HCT116 (cell line): ENCODE measurements around the gene FKBP4. TPM values are rescaled to one million over a fixed set of nuclear protein-coding genes. Genes with fewer than 3 reads are reported as not detected.

ENCODE experiments used
- ATAC-seq: fragments of 200-7000 bp; cut with Tn5 transposase; 2 replicates; pipeline ENCODE4 v1.9.1; 2020; ENCODE audit warnings: mild to moderate bottlenecking, moderate library complexity
- BruUV-seq: library from RNA; stranded (reverse); fragments of 400-500 nt; replicated peaks from 2 replicates; lab custom pipeline; 2021; lab: Mats Ljungman, UMichigan
- CTCF ChIA-PET: fragments of 300-600 bp; sonication (Branson Sonifier 250); formaldehyde crosslinking; loops from one replicate; lab custom pipeline; 2021; ENCODE audit warnings: antibody characterized with exemption; lab: Charles Lee
- POLR2A ChIA-PET: fragments of 300-600, 350-600 bp; sonication (Branson Sonifier 250); formaldehyde crosslinking; loops from one replicate; lab custom pipeline; 2021; ENCODE audit warnings: antibody characterized with exemption; lab: Charles Lee
- RAD21 ChIA-PET, 2 experiments: fragments of 300-600 bp; sonication (Branson Sonifier 250); formaldehyde crosslinking; loops; one replicate each; lab custom pipeline; 2023; ENCODE audit warnings: low total read pairs in 2 of 2; ENCODE audit not compliant: uncharacterized antibody in 2 of 2, unreplicated experiment in 2 of 2, low non-redundant PET in 1 of 2; lab: Charles Lee
- DNase-seq: peaks from one replicate; pipeline ENCODE4 v3.0.0-alpha.2; 2010; ENCODE audit warnings: low read depth, low spot score
- H2AFZ ChIP-seq: fragments of 200-600 bp; shearing (Covaris generic), sonication (generic); 2 replicates; pipeline ENCODE4 v1.6.1; 2017; ENCODE audit warnings: low read depth, mixed run types, mixed read lengths, antibody characterized with exemption, low read length; ENCODE audit not compliant: poor library complexity, severe bottlenecking
- H3K27ac ChIP-seq: 2 replicates; pipeline ENCODE4 v1.5.1; 2012; ENCODE audit warnings: low read depth, low read length
- H3K27me3 ChIP-seq: fragments of 200-600 bp; sonication (generic); 2 replicates; pipeline ENCODE4 v1.6.1; 2016; ENCODE audit warnings: mixed run types, low read length, mixed read lengths; ENCODE audit not compliant: insufficient read depth
- H3K36me3 ChIP-seq, 2 experiments: fragments of 200-500 bp in 1 of 2; fragments of 200-600 bp in 1 of 2; sonication (Bioruptor generic) in 1 of 2; sonication (generic) in 1 of 2; 2 replicates each; pipeline versions ENCODE4 v1.5.1 to v1.6.1; 2014 to 2016; ENCODE audit warnings: low read length in 2 of 2, inconsistent platforms in 1 of 2, mixed read lengths in 1 of 2, mixed run types in 1 of 2; ENCODE audit not compliant: insufficient read depth in 2 of 2, control insufficient read depth in 1 of 2
- H3K4me1 ChIP-seq, 2 experiments: fragments of 200-600 bp in 1 of 2; sonication (generic) in 1 of 2; 2 replicates each; pipeline versions ENCODE4 v1.5.1 to v1.6.1; 2012 to 2017; ENCODE audit warnings: low read length in 2 of 2, inconsistent platforms in 1 of 2, mild to moderate bottlenecking in 1 of 2, mixed read lengths in 1 of 2, mixed run types in 1 of 2, moderate library complexity in 1 of 2; ENCODE audit not compliant: insufficient read depth in 2 of 2, control insufficient read depth in 1 of 2
- H3K4me2 ChIP-seq: fragments of 200-600 bp; sonication (generic); 2 replicates; pipeline ENCODE4 v1.6.1; 2017; ENCODE audit warnings: mixed run types, low read length, mixed read lengths
- H3K4me3 ChIP-seq, 2 experiments: fragments of 200-600 bp in 1 of 2; sonication (generic) in 1 of 2; replicated peaks in 1 of 2; 2 replicates each; pipeline ENCODE4 v1.5.1; 2011 to 2016; ENCODE audit warnings: low read length in 2 of 2, control low read depth in 1 of 2, low read depth in 1 of 2, mild to moderate bottlenecking in 1 of 2, mixed read lengths in 1 of 2, mixed run types in 1 of 2
- H3K79me2 ChIP-seq: fragments of 200-600 bp; sonication (generic); 2 replicates; pipeline ENCODE4 v1.6.1; 2017; ENCODE audit warnings: mild to moderate bottlenecking, mixed run types, low read length, moderate library complexity, mixed read lengths; ENCODE audit not compliant: insufficient read depth
- H3K9ac ChIP-seq: fragments of 200-600 bp; sonication (generic); 2 replicates; pipeline ENCODE4 v1.6.1; 2016; ENCODE audit warnings: low read length, mixed read lengths
- H3K9me2 ChIP-seq: fragments of 200-600 bp; sonication (generic), shearing (Covaris generic); 2 replicates; pipeline ENCODE4 v1.6.1; 2017; ENCODE audit warnings: mixed run types, mild to moderate bottlenecking, moderate library complexity; ENCODE audit not compliant: insufficient read depth
- H3K9me3 ChIP-seq, 2 experiments: fragments of 200-500 bp in 1 of 2; fragments of 200-600 bp in 1 of 2; sonication (Bioruptor generic) in 1 of 2; sonication (generic) in 1 of 2; 2 replicates each; pipeline ENCODE4 v1.6.1; 2014 to 2017; ENCODE audit warnings: low read length in 2 of 2, mixed read lengths in 2 of 2, inconsistent platforms in 1 of 2, low read depth in 1 of 2, mild to moderate bottlenecking in 1 of 2, mixed run types in 1 of 2, moderate library complexity in 1 of 2; ENCODE audit not compliant: control insufficient read depth in 1 of 2, insufficient read depth in 1 of 2
- H4K20me1 ChIP-seq: fragments of 200-600 bp; sonication (generic), shearing (Covaris generic); 2 replicates; pipeline ENCODE4 v1.6.1; 2017; ENCODE audit warnings: mixed run types, mild to moderate bottlenecking, moderate library complexity; ENCODE audit not compliant: insufficient read depth
- ATF3 ChIP-seq: IDR thresholded peaks from 2 replicates; pipeline ENCODE4 v1.6.1; 2012
- CEBPB ChIP-seq: IDR thresholded peaks from 2 replicates; pipeline ENCODE4 v1.6.1; 2012; ENCODE audit warnings: low read depth
- CTCF ChIP-seq, 3 experiments: fragments of 200-600 bp in 1 of 3; sonication (generic) in 1 of 3; IDR thresholded peaks in 2 of 3; conservative IDR thresholded peaks in 1 of 3; 2 replicates each; pipeline ENCODE4 v1.5.1; 2012 to 2017; ENCODE audit warnings: low read depth in 2 of 3, low read length in 2 of 3, antibody characterized with exemption in 1 of 3, borderline replicate concordance in 1 of 3, control low read depth in 1 of 3, mild to moderate bottlenecking in 1 of 3, mixed read lengths in 1 of 3, mixed run types in 1 of 3, moderate library complexity in 1 of 3; ENCODE audit not compliant: insufficient read depth in 1 of 3
- EGR1 ChIP-seq: IDR thresholded peaks from 2 replicates; pipeline ENCODE4 v1.6.1; 2012; ENCODE audit warnings: low read depth
- ELF1 ChIP-seq: IDR thresholded peaks from 2 replicates; pipeline ENCODE4 v1.6.1; 2012; ENCODE audit warnings: low read depth, borderline replicate concordance
- EZH2 ChIP-seq: fragments of 200-600 bp; sonication (generic); IDR thresholded peaks from 2 replicates; pipeline ENCODE4 v1.6.1; 2017; ENCODE audit warnings: antibody characterized with exemption, mixed run types
- EZH2phosphoT487 ChIP-seq: fragments of 200-600 bp; IDR thresholded peaks from 2 replicates; pipeline ENCODE4 v1.6.1; 2018; ENCODE audit warnings: antibody characterized with exemption, borderline replicate concordance
- FOSL1 ChIP-seq: IDR thresholded peaks from 2 replicates; pipeline ENCODE4 v1.6.1; 2012; ENCODE audit warnings: low read depth
- JUND ChIP-seq: IDR thresholded peaks from 2 replicates; pipeline ENCODE4 v1.6.1; 2012
- POLR2A ChIP-seq: IDR thresholded peaks from 2 replicates; pipeline ENCODE4 v1.7.0; 2011; ENCODE audit warnings: borderline replicate concordance; ENCODE audit not compliant: insufficient read depth, insufficient read length; ENCODE audit errors: extremely low read depth
- POLR2AphosphoS5 ChIP-seq: IDR thresholded peaks from 2 replicates; pipeline ENCODE4 v1.6.1; 2011; ENCODE audit warnings: mild to moderate bottlenecking, low read depth, low read length, moderate library complexity
- SIN3A ChIP-seq: IDR thresholded peaks from 2 replicates; pipeline ENCODE4 v1.6.1; 2012; ENCODE audit warnings: low read depth
- SP1 ChIP-seq: IDR thresholded peaks from 2 replicates; pipeline ENCODE4 v1.6.1; 2012; ENCODE audit warnings: low read depth
- TCF7L2 ChIP-seq: IDR thresholded peaks from 2 replicates; pipeline ENCODE4 v1.7.0; 2011; ENCODE audit warnings: borderline replicate concordance, inconsistent platforms; ENCODE audit not compliant: insufficient read depth, insufficient read length; ENCODE audit errors: extremely low read depth
- ZBTB33 ChIP-seq: IDR thresholded peaks from 2 replicates; pipeline ENCODE4 v1.6.1; 2011; ENCODE audit warnings: mild to moderate bottlenecking, low read length, moderate library complexity; ENCODE audit not compliant: insufficient replicate concordance; ENCODE audit errors: extremely low read depth
- ZNF274 ChIP-seq: fragments of 200-500 bp; sonication (Bioruptor generic); IDR thresholded peaks from 2 replicates; pipeline ENCODE4 v1.6.1; 2014; ENCODE audit warnings: mild to moderate bottlenecking, low read depth, low read length, inconsistent platforms
- intact Hi-C: fragments of 100-400 bp; cut with micrococcal nuclease; formaldehyde crosslinking; loops from 2 replicates; pipeline ENCODE4 v1.10.0; 2022
- total RNA-seq: library from RNA; stranded (reverse); gene quantifications from one replicate; pipeline ENCODE4 v1.2.1, GENCODE V29; 2021; ENCODE audit not compliant: unreplicated experiment
- TF ChIP-seq, protein P1 (sequence below): IDR thresholded peaks from 2 replicates; pipeline ENCODE4 v1.6.1; 2012

Gene FKBP4
- total RNA-seq, 1 experiment from 2014 or later, result 178 TPM

DNA sequence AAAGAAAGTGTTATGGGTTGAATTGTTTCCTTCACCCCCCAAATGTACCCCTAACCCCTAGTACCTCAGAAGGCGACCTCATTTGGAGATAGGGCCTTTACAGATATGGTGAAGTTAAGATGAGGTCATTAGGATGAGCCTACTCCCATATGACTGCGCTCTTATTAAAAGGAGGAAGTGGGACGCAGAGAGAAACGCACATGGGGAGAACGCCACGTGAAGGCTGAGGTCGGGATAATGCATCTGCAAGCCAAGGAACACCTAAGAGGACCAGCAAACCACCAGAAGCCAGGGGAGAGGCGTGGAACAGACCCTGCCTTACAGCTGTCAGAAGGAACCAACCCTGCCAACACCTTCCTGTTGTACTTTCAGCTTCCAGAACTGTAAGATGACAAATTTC lies 41.8 kb downstream of the FKBP4 start:
- POLR2A ChIA-PET, result no interaction called here
- Histone ChIP-seq H3K4me2 (no peak overlapping the region), H3K27ac (no peak overlapping the region), H4K20me1 (no peaks in the 10 kb centered on the region), H3K79me2 (no peaks in the 10 kb centered on the region), H3K36me3 (0 out of 4 replicates have a peak, but pooled peaks cover 0 to 3% of the 10 kb centered on the region in 2 experiments), H3K9me3 (no peaks in the 10 kb centered on the region), H3K9ac (no peak overlapping the region), H3K27me3 (no peaks in the 10 kb centered on the region), H3K4me3 (no peak overlapping the region), H3K9me2 (no peaks in the 10 kb centered on the region), H3K4me1 (no peaks in the 10 kb centered on the region), H2AFZ (no peak overlapping the region)
- intact Hi-C loops, result no loop called here
- ATAC-seq, result no peak
- BruUV-seq, result no TSS peak
- DNase-seq, result no peak
- CTCF ChIA-PET, result no interaction called here
- TF ChIP-seq, protein P1, sequence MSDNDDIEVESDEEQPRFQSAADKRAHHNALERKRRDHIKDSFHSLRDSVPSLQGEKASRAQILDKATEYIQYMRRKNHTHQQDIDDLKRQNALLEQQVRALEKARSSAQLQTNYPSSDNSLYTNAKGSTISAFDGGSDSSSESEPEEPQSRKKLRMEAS, result no peak
- no peak for TF ChIP-seq ELF1
- TF ChIP-seq SIN3A, result no peak
- TF ChIP-seq ZNF274, result no peak
- no peak for TF ChIP-seq FOSL1
- no peak for TF ChIP-seq EGR1
- TF ChIP-seq CEBPB, result no peak
- no peak for TF ChIP-seq CTCF (IDR thresholded peaks at IDR 0.05 in 2 of 3, conservative IDR thresholded peaks at IDR 0.05 in 1 of 3; ENCODE audit: borderline replicate concordance in 1 of 3, insufficient read depth in 1 of 3, low read depth in 2 of 3, low read length in 2 of 3)
- TF ChIP-seq, all 23 proteins: peak for 0
- RAD21 ChIA-PET, result no interaction called here

- Histone ChIP-seq H3K27me3 (no peaks in the 10 kb centered on the region), H3K4me3 (no peak overlapping the region), H3K79me2 (no peaks in the 10 kb centered on the region), H3K4me2 (no peak overlapping the region), H3K36me3 (0 out of 4 replicates have a peak, but pooled peaks cover 0 to 3% of the 10 kb centered on the region in 2 experiments), H4K20me1 (no peaks in the 10 kb centered on the region), H3K9me3 (no peaks in the 10 kb centered on the region), H2AFZ (no peak overlapping the region), H3K27ac (no peak overlapping the region), H3K9ac (no peak overlapping the region), H3K4me1 (no peaks in the 10 kb centered on the region), H3K9me2 (no peaks in the 10 kb centered on the region)
- no peak for ATAC-seq
- BruUV-seq, result no TSS peak
- intact Hi-C loops, result no loop called here
- DNase-seq, result no peak
- POLR2A ChIA-PET, result no interaction called here
- RAD21 ChIA-PET, result no interaction called here
- CTCF ChIA-PET, result no interaction called here
- no peak for TF ChIP-seq CEBPB
- no peak for TF ChIP-seq POLR2AphosphoS5
- TF ChIP-seq TCF7L2, result no peak
- TF ChIP-seq EZH2phosphoT487, result no peak
- no peak for TF ChIP-seq SP1
- no peak for TF ChIP-seq ATF3
- TF ChIP-seq JUND, result no peak
- no peak for TF ChIP-seq POLR2A
- TF ChIP-seq EZH2, result no peak
- TF ChIP-seq ZBTB33, result no peak
- TF ChIP-seq EGR1, result no peak
Measured at GRCh38 chr12:2841056-2841650, 46.4 kb downstream of the FKBP4 start.
